Measurements from ENCODE around the gene EHBP1. TPM values are rescaled to one million over a fixed set of nuclear protein-coding genes. Genes with fewer than 3 reads are reported as not detected.

The EHBP1 gene
- total RNA-seq, 1 donor from 2014 or later: 63.4 TPM

GRCh38 chr2:62826953-62827675 is 121.6 kb downstream of the EHBP1 start:
- Mint-ChIP-seq H3K4me1 (ENCODE audit: low read depth, unreplicated experiment) (peaks cover 3% of the 10 kb centered on the region), H3K4me3 (ENCODE audit: unreplicated experiment) (no peak overlapping the region), H3K27me3 (ENCODE audit: unreplicated experiment) (no peaks in the 10 kb centered on the region), H3K27ac (ENCODE audit: unreplicated experiment) (no peak overlapping the region), H3K36me3 (ENCODE audit: unreplicated experiment) (peaks cover 6% of the 10 kb centered on the region), H3K9me3 (ENCODE audit: unreplicated experiment) (no peaks in the 10 kb centered on the region)
- no peak for DNase-seq
- TF ChIP-seq, protein P1, sequence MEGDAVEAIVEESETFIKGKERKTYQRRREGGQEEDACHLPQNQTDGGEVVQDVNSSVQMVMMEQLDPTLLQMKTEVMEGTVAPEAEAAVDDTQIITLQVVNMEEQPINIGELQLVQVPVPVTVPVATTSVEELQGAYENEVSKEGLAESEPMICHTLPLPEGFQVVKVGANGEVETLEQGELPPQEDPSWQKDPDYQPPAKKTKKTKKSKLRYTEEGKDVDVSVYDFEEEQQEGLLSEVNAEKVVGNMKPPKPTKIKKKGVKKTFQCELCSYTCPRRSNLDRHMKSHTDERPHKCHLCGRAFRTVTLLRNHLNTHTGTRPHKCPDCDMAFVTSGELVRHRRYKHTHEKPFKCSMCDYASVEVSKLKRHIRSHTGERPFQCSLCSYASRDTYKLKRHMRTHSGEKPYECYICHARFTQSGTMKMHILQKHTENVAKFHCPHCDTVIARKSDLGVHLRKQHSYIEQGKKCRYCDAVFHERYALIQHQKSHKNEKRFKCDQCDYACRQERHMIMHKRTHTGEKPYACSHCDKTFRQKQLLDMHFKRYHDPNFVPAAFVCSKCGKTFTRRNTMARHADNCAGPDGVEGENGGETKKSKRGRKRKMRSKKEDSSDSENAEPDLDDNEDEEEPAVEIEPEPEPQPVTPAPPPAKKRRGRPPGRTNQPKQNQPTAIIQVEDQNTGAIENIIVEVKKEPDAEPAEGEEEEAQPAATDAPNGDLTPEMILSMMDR (IDR thresholded peaks at IDR 0.05; ENCODE audit: partially characterized antibody, unreplicated experiment): no peak

GRCh38 chr2:62831729-62832128 is 126.2 kb downstream of the EHBP1 start:
- H3K4me3 Mint-ChIP-seq (ENCODE audit: unreplicated experiment): no peak overlapping the region
- no peaks in the 10 kb centered on the region for H3K4me1 Mint-ChIP-seq (ENCODE audit: low read depth, unreplicated experiment)
- H3K27ac Mint-ChIP-seq (ENCODE audit: unreplicated experiment): no peak overlapping the region
- H3K36me3 Mint-ChIP-seq (ENCODE audit: unreplicated experiment): peaks cover 14% of the 10 kb centered on the region
- H3K27me3 Mint-ChIP-seq (ENCODE audit: unreplicated experiment): no peaks in the 10 kb centered on the region
- TF ChIP-seq, protein P1 (IDR thresholded peaks at IDR 0.05; ENCODE audit: partially characterized antibody, unreplicated experiment): no peak
- peaks cover 4% of the 10 kb centered on the region for H3K9me3 Mint-ChIP-seq (ENCODE audit: unreplicated experiment)
- no peak for DNase-seq

GRCh38 chr2:62844311-62845090 is 139.0 kb downstream of the EHBP1 start:
- Mint-ChIP-seq H3K27me3 (ENCODE audit: unreplicated experiment) (peaks cover 1% of the 10 kb centered on the region), H3K27ac (ENCODE audit: unreplicated experiment) (no peak overlapping the region)
- TF ChIP-seq, protein P1 (IDR thresholded peaks at IDR 0.05; ENCODE audit: partially characterized antibody, unreplicated experiment): no peak

GRCh38 chr2:62845256-62845655 is 139.7 kb downstream of the EHBP1 start:
- no peaks in the 10 kb centered on the region for H3K9me3 Mint-ChIP-seq (ENCODE audit: unreplicated experiment)
- no peaks in the 10 kb centered on the region for H3K36me3 Mint-ChIP-seq (ENCODE audit: unreplicated experiment)
- DNase-seq: no peak
- H3K4me3 Mint-ChIP-seq (ENCODE audit: unreplicated experiment): no peak overlapping the region
- TF ChIP-seq, protein P1 (IDR thresholded peaks at IDR 0.05; ENCODE audit: partially characterized antibody, unreplicated experiment): no peak
- no peaks in the 10 kb centered on the region for H3K4me1 Mint-ChIP-seq (ENCODE audit: low read depth, unreplicated experiment)
- no peak overlapping the region for H3K27ac Mint-ChIP-seq (ENCODE audit: unreplicated experiment)
- H3K27me3 Mint-ChIP-seq (ENCODE audit: unreplicated experiment): peaks cover 1% of the 10 kb centered on the region

More at GRCh38 chr2:62844311-62845090, 139.0 kb downstream of the EHBP1 start:
- Mint-ChIP-seq H3K9me3 (ENCODE audit: unreplicated experiment) (no peaks in the 10 kb centered on the region), H3K4me1 (ENCODE audit: low read depth, unreplicated experiment) (no peaks in the 10 kb centered on the region), H3K4me3 (ENCODE audit: unreplicated experiment) (no peak overlapping the region), H3K36me3 (ENCODE audit: unreplicated experiment) (no peaks in the 10 kb centered on the region)
- DNase-seq: no peak

GRCh38 chr2:62852254-62852653 is 146.7 kb downstream of the EHBP1 start:
- Mint-ChIP-seq H3K4me1 (ENCODE audit: low read depth, unreplicated experiment) (no peaks in the 10 kb centered on the region), H3K4me3 (ENCODE audit: unreplicated experiment) (no peak overlapping the region), H3K36me3 (ENCODE audit: unreplicated experiment) (peaks cover 15% of the 10 kb centered on the region), H3K27ac (ENCODE audit: unreplicated experiment) (no peak overlapping the region), H3K27me3 (ENCODE audit: unreplicated experiment) (no peaks in the 10 kb centered on the region), H3K9me3 (ENCODE audit: unreplicated experiment) (peaks cover 3% of the 10 kb centered on the region)
- TF ChIP-seq, protein P1 (IDR thresholded peaks at IDR 0.05; ENCODE audit: partially characterized antibody, unreplicated experiment): no peak
- no peak for DNase-seq

Measured in glutamatergic neuron (in vitro differentiated cells).